ENCODE data around the gene WWOX.

WWOX gene

DNA sequence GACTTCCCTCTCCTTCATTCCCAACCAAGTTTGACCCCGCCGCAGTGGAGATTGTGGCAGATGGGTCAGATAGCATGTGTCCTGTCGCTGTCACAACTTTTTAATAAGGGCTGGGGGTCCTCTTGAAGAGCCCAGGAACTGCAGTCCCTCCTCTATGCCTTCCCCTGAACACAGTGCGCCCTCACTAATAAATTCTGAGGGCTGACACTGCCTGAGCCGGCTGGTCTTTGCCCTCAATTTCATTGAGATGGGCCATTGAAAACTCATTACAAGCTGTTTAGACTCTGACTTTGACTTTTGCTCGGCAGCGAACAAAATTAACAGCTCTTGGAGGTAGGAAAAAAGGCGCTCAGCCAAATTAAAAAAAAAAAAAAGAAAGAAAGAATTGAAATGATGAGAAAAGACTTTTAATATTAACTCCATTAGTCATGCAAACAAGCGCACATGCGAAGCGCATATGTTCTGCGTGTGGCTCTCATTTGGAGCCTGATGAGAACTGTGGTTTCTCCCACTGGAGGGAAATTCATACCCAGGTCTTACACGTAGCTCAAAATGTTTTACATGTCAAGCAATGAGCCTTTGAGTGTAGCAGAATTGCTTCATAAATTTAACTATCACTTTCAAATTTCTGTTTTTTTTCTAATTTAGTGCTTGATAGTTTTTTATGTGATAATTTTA lies 704.7 kb downstream of the WWOX start:
- DNase-seq (ENCODE audit: low spot score) = no peak

DNA sequence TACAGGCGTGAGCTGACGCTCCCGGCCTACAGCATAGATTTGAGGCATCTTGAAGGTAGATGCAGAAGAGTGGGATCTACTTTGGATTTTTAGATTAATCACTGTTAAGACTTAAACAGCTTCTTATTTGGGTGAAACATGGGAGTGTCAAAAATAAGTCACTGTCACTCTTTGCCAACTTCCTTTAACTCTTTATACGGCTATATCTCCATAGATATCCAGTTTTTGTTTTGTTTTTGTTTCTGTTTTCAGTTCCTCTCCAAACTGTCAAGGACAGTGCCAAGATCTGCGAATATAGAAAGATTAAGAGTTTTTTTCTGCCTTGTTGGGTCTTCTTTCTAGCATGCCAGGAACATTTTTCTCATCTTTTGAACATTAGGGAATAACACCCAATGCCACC lies 706.1 kb downstream of the WWOX start:
- DNase-seq (ENCODE audit: low spot score) = no peak

DNA sequence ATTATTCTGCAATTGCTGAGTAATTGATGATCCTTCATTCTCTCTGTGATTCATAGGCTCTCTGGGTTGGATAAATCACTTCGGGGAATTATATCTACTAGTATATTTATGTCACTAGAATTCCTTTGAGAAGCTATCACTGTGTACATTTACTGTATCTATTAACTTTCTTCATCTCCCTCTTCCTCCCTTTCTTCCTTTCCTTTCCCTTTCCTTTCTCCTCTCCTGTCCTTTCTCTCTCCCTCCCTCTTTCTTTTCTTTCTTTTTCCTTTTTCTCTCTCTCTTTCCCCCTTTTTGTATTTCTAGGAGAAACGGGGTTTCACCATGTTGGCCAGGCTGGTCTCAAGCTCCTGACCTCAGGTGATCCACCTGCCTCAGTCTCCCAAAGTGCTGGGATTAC lies 711.8 kb downstream of the WWOX start:
- no peak for DNase-seq (ENCODE audit: low spot score)

DNA sequence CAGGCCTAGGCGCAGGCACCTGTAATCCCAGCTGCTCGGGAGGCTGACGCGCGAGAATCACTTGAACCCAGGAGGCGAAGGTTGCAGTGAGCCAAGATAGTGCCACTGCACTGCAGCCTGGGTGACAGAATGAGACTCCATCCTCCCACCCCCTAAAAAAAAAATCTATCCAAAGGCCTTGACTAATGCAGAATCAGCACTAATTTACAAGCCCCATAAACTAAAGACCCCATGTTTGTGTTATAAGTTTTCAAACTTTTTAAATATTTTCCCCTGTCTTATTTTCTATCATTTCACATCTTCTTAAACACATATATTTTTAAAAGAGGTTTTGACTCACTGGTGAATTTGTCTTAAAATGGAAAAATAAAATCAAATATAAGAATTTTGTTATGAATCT lies 713.1 kb downstream of the WWOX start:
- no peak for DNase-seq (ENCODE audit: low spot score)

DNA sequence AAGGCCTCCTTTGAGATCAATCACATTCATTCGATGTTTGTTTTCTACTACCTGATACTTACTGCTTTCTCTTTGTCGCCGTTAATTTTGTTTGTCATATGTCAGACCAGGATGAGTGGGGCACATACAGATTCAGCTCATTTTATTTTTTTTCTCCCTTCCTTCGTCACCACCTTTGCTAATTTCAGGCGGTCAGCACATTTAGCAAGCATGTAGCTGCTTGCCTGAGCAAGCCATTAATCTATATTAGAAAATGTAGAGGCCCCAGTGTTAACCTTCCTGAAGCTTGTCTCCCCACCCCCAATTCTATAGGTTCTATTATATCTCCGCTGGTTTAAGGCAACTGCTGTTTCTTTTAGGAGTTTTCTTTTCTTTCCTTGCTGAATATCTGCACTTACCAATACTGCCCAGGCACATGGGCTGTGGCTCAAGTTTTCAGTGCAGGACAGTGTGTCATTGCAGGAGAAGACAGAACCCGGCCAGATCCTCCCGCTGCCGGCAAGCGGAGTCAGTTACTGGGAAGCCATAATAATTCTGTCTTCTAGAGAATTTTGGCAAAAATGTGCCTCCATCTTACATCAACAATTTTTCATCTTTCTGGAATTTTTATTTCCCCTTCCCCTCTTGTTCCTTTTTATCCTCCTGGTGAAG lies 714.3 kb downstream of the WWOX start:
- no peak for DNase-seq (ENCODE audit: low spot score)

DNA sequence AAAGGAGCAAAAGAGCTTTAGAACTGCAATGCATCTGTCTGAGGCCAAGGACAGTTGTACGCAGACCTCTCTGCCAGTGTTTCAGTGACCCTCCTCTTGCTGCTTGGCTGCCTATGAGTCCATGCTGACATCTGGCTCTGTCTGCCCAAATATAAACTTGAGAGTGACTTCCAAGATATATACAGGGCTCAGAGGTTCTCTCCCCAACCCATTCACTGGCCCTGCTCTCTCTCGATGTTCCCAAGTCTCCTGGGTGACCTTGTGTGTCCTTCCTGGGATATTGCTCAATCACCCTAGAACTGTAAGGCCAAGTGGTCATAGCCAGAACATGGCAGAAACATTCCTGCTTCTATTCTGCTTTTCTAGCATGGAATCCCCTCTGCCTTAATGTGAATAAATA lies 716.3 kb downstream of the WWOX start:
- peak; percentile 3 for DNase-seq (ENCODE audit: low spot score)

DNA sequence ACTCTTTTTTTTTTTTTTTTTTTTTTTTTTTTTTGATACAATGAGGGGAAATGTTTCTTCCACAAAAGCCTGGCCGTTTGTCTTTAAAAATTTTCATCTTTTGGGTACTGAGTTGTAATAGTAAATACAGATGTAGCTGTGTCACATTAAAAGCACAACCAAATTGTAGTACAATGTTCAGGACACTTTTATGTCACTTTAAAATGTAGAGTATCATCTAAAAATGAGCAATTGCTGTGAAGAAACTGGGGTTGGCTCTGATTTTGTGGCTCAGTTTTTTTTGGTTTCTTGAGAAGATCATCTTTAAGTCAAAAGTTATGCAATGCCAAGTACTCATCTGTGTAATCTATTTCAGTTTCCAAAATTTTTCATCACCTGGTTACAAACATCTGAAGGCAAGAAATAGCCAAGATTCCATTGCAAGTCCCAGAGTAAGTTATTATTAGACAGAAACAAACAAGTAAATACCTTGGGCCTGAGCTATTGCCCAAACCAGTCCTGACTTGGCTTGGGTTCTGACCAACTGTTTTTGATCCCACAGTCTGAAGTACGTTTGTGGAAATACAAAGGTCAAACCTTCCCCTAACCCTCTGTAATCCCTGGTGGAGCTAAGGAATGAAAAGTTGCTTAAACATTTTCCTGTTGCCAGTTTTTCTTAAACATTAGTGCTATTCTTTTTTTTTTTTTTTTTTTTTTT lies 717.2 kb downstream of the WWOX start:
- peak; percentile 7 for DNase-seq (ENCODE audit: low spot score)

DNA sequence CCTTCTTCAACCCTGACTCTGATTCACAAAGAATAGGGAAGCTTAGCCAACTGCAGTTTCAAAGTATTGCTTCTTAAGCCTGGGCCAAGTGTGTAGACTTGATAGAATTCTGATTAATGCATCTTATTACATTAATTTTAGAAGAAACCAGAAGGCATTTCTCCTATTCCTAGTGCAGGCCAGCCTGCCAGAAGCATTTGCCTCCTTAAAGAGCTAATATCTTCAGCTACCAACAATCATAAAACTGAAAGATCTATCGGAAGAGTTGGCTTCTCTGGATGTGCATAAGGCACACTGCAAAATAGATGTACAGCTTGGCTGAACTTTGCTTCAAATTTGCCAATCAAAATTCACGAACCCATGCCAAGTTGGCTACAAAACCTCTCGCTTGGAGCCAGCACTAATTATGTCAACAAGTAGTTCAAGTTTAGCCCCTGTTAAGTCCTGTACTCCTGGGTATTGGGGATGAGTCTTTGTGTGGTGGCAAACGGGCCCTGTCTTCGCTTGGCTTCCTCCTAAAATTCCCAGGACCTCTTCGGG lies 717.8 kb downstream of the WWOX start:
- DNase-seq (ENCODE audit: low spot score) = no peak

DNA sequence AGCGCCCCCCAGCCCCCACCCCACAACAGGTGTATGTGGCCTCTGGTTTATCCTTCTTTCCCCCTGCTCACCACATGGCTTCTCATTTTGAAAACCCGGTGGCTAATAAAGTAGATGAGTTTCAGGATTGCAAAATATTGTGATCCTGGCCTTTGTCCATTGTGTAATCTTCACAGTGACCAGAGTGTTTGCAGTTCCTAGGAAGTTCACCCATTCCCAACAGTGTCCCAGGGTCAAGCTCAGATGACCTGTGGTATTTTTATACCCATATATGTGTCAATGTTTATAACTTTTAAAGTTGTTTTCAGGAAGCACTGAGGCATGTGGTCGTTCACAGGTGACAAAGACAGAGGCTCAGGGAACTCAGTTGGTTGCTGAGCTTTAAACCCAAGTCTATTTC lies 721.9 kb downstream of the WWOX start:
- no peak for DNase-seq (ENCODE audit: low spot score)

DNA sequence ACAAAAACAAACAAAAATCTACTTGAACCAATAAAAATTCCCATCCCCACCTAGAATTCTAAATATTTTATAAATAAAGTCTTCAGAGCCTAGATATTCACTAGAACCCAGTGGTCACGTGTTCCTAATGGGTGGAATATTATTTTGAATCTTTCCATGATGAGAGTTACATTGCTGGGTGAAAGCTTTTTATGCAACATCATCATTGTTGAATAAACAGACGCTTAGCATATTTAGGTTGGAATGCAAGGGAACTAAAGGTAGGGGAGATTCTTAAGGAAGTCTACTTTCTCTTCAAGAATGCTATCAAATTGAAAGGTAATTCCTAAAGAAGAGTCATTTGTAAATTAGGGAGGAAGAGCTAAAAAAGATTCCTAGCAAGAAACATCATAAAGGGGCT lies 723.1 kb downstream of the WWOX start:
- no peak for DNase-seq (ENCODE audit: low spot score)

DNA sequence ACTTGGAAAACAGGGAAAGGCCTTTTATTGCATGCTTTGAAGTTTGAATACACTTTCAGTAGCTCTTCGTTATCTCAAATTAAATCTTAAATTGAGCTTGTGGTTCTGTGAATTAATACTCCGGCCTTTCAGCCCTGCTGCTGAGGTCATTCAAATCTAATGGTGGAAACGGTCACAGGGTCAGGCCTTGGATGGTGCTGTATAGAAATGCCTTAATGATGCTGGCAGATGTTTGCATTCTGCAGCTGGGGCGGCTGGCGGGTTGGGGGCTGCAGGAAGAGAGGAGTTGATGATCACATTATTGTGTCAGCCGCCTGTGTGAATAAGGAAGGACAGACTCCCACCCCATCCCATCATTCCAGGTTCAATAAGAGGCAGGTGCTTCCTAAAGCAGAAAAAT lies 723.6 kb downstream of the WWOX start:
- DNase-seq (ENCODE audit: low spot score) = no peak

DNA sequence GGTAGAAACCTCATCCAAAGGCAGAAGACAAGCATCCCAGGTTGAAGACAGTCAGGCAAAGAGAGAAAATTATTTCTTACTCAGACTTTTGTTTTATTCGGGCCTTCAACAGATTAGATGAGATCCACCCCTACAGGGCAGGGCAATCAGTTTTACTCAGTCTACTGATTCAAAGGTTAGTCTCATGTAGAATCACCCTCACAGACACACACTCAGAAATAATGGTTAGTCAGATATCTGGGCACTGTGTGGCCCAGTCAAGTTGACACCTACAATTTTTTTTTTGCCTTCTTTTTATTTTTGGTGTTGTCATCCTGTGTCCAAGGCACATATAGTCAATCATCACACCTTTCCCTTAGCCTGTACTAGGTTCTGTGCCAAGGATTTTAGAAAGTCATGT lies 729.8 kb downstream of the WWOX start:
- no peak for DNase-seq (ENCODE audit: low spot score)

DNA sequence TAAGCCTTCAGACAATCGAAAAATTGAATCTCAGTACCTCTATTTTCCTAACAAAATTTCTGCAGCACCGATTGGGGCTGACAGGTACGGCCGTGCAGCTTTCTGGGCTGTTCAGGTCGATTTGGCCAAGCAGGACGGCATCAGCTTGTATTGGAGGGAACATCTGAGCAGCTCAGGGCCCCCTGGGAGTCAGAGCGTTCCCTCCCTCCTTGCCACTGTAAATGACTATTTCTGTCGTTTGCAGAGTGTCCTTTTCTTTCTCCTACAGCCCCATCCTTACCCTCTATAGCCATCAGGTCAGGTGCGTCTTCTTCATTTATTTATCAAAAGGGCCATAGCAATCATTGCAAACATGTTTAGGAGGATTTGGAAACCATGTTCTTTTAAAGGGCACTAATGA lies 731.1 kb downstream of the WWOX start:
- no peak for DNase-seq (ENCODE audit: low spot score)

DNA sequence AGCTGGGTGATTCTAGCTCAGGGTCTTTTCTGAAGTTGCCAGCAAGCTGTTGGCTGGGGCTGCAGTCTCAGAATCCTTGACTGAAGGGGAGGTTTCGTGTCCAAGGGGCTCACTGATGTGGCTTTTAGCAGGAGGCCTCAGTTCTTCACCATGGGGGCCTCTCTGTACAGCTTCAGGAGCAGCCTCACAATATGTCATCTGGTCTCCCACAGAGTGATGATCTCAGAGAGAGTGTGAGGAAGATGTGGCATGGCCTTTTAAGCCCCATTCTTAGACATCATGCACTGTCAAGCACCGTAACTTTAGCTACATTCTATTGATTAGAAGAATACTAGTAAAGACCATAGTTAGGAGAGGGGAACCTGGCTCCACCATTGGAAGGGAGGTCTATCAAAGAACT lies 732.6 kb downstream of the WWOX start:
- DNase-seq (ENCODE audit: low spot score) = no peak

DNA sequence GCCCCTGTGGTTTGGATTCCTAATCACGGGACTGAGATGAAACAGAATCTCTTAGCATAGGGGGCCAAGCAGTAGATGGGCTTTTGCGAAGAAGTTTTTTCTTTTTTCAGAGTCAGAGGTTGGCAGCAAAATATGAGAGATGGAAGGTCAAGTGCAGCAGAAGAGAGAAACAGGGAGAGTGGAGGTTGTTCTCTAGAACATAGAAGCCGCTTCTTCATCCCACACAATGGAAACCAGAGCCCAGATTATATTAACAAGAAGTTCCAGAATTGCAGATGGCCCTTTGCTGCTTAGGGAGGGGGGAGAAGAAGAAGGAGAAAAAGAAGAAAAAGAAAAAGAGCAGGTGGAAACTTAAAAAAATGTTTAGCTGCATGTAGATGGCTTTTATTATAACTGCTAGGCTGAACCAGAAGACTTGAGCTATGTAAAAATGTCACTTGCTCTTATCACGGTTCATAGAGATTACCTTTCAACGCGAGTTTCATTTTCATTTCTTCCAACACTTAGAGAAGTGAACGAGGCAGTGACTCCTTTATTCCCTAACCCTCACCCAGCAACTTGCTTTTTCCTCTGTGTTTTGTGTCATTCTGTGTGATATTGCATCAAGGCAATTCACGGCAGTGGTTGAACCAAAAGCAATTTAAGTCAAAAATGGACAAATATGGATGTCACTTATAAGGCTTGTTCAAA lies 737.5 kb downstream of the WWOX start:
- DNase-seq (ENCODE audit: low spot score) = no peak

DNA sequence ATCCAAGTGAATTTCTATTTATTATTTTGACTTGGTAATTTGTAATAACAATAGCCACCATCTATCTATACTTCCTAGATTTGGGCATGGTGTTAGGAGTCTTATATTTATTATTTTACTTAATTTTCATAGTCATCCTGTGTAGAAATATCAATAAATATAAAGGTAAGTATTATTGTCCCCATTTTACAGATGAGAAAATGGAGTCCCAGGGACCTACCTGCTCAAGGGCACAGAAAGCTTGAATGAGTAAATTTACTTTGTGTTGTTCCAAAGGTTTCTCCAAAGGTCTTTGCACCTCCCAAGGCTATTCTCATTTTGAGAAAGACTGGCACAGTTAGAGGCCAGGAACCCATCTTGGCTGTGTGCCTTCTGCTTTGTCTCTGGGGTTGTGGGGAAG lies 738.3 kb downstream of the WWOX start:
- DNase-seq (ENCODE audit: low spot score) = no peak

DNA sequence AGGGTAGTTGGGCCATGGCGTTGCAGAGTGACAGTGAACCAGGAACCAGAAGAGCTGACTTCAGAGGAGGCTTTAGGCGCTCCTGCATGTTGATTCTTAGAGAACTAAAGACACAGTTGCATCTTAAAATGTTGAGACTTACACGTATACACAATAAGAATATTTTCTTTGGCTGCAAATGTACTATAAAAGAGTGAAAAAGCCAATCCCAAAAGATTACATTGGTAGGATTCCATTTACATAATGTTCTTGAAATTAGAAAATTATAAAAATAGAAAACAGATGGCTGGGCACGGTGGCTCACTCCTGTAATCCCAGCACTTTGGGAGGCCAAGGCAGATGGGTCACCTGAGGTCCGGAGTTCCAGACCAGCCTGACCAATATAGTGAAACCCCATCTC lies 738.8 kb downstream of the WWOX start:
- no peak for DNase-seq (ENCODE audit: low spot score)

DNA sequence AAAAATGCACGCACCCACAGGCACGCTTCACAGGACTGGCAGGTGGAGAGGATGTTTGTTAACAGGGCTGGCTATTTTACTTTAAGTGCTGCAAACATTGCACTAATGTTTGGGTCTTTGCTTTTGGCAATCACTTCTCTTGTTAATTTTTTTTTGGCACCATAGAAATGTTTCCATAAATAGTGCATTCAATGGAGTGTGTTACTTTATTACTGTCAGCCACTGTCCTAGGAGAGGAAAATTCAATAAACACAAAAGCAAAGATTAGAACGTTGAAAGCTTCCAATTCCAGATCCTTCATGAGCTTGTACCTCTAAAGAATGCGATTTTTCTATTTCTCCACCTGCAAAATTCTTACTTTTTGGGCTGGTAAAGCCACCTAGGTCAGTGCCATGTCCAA lies 743.5 kb downstream of the WWOX start:
- DNase-seq (ENCODE audit: low spot score) = no peak

DNA sequence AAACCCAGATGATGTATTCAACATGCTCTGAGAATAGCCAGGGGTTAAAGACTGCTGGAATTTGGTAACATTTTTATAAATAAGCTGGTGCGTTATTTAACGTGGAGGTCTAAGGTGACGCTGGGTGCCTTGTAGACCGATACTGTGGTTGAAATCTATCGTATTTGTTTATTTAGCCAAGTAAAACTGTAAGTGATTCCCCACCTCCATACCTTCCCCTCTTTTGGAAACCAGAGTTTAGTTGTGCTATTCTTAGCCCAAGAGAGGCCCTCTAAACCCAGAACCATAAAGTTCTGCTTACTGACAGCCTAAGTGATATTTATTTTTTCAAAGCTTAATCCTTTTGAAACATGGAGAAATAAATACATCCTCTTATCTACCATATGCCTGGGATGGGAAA lies 744.5 kb downstream of the WWOX start:
- no peak for DNase-seq (ENCODE audit: low spot score)

DNA sequence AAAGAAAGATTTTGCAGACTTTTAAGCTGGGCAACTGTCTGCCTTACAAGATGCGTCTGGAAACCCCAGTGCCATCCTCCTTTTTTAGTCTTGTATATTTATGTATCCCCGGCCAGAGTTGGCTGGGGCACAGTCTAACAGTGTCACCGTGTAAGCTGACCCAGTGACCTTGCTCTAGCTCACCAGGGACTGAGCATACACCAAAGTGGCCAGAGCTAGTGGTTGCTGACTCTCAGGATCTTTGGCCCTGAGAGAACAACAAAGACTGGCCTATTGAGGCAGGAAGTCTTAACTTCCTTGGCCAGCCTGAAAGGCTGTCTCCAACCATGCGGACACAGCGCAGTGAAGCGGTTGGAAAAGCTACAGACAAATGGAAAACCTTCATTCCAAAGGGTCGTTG lies 745.2 kb downstream of the WWOX start:
- peak; percentile 8 for DNase-seq (ENCODE audit: low spot score)

DNA sequence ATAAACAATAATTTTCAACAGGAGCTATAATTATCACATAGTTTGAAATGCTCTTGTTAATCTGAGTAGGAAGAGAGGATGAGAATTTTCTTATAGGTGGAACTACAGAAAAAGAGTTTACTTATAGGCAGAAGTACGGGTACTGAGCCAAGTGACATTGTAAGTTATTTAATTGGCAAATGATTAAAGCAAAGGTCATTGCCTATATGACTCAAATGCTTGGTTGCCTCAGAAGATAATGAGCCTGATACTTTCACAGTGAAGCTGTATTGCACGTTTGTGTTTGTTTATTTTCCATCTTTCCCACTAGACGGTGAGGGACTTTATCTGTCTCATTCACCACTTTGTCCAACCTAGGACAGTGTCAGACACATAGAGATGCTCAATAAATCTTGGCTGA lies 751.8 kb downstream of the WWOX start:
- DNase-seq (ENCODE audit: low spot score) = no peak

DNA sequence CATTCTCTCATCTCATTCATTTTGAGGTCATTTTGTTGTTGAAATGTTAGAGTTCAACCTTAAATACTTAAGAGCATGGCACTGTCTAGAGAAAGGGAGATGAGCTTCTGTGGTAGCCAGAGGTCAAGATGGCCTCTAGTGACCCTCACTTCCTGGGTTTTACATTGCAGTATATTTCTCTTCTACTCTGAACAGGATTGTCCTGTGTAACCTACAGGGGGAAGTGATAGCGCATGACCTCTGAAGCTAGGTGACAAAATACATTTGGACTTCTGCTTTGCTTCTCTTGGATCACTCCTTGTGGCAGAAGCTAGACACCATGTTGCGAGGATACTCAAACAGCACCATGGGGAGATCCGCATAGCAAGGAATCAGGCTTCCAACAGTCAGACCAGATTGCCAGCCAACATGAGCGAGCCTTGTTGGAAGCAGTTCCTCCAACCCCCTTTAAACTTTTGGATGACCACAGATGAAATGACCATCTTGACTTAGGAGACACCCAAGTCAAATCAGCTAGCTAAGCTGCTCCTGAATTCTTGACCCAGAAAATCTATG lies 752.7 kb downstream of the WWOX start:
- peak; percentile 10 for DNase-seq (ENCODE audit: low spot score)
